ENCODE data around the gene TBRG1. TPM values are rescaled to one million over a fixed set of nuclear protein-coding genes. Genes with fewer than 3 reads are reported as not detected.

TBRG1 gene
- total and polyA plus RNA-seq, 2 of the 8 experiments (the other 6 are each of a cell fraction or from before 2014, with no cell fraction given) = 16.3 to 26.7 TPM

DNA sequence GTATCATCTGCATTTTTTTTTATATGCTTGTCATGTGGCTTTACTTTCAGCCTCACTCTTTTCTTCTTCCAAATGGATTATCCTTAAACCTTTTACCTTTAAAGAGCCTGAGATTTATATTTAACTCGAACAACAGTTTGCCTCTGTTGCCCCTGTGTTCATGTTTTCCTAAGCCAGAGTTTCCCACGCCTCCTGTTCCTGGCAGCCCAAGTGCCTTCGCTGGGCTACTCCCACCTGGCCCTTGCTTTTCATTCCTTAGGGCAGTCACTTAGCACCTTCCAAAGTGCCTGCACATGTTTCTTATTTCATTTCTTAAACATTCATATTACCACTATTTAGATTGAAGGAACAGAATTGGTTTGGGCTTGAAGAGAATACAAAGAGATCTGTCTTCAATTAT lies 13.3 kb downstream of the TBRG1 start:
- Histone ChIP-seq H3K4me3 (ENCODE audit: extremely low read depth in 1 of 4, insufficient read depth in 2 of 4, low read depth in 3 of 4, low read length in 4 of 4) (no peak overlapping the region), H4K91ac (replicated peaks; ENCODE audit: insufficient read length, low read length) (no peak overlapping the region), H3K36me3 (ENCODE audit: control insufficient read depth in 2 of 4, insufficient read depth in 4 of 4, low read length in 3 of 4) (peaks cover 4 to 41% (median 29%) of the 10 kb centered on the region in 4 experiments; a peak in 7 of 8 replicates)

More for the DNA sequence above, 13.3 kb downstream of the TBRG1 start:
- Histone ChIP-seq H4K8ac (ENCODE audit: extremely low read depth, insufficient read depth, low read length) (no peak overlapping the region), H3K14ac (ENCODE audit: insufficient read length) (no peak overlapping the region), H3K4me2 (ENCODE audit: insufficient read depth in 1 of 2, low read depth in 2 of 2, low read length in 2 of 2) (no peak overlapping the region), H2BK12ac (ENCODE audit: low read depth, low read length) (no peak overlapping the region), H3K9ac (replicated peaks in 1 of 4; ENCODE audit: extremely low read depth in 1 of 4, low read depth in 3 of 4, low read length in 3 of 4) (no peak overlapping the region), H4K5ac (ENCODE audit: insufficient read length, low read depth, low read length) (no peak overlapping the region), H3K23me2 (ENCODE audit: low read depth, low read length) (no peaks in the 10 kb centered on the region), H3K4me1 (replicated peaks in 1 of 4; ENCODE audit: control insufficient read depth in 3 of 4, insufficient read depth in 4 of 4, low read length in 3 of 4) (peaks cover 0 to 2% (median 0%) of the 10 kb centered on the region in 4 experiments; a peak in 1 of 7 replicates), H3K4ac (replicated peaks; ENCODE audit: insufficient read length, low read depth, low read length) (no peak overlapping the region), H3K56ac (replicated peaks; ENCODE audit: insufficient read length, low read depth, low read length) (no peak overlapping the region), H2AFZ (ENCODE audit: low read length) (no peak overlapping the region), H3K27me3 (replicated peaks in 1 of 4; ENCODE audit: control insufficient read depth in 3 of 4, extremely low read depth in 1 of 4, insufficient read depth in 3 of 4, low read length in 3 of 4) (no peaks in the 10 kb centered on the region), H3K79me1 (ENCODE audit: low read depth, low read length) (no peaks in the 10 kb centered on the region), H2BK15ac (ENCODE audit: low read length) (no peak overlapping the region), H3K9me3 (ENCODE audit: insufficient read depth in 2 of 2, low read depth in 1 of 2, low read length in 1 of 2) (no peaks in the 10 kb centered on the region), H3K79me2 (ENCODE audit: control insufficient read depth in 1 of 2, insufficient read depth in 2 of 2, low read length in 2 of 2) (no peaks in the 10 kb centered on the region), H3K18ac (ENCODE audit: extremely low read depth, low read length) (no peak overlapping the region), H2AK5ac (ENCODE audit: low read depth, low read length) (no peak overlapping the region), H3K23ac (ENCODE audit: insufficient read length) (no peak overlapping the region), H2BK20ac (ENCODE audit: low read length) (no peak overlapping the region), H3K27ac (ENCODE audit: low read depth, low read length) (no peak overlapping the region), H2BK5ac (ENCODE audit: low read depth, low read length) (no peak overlapping the region), H2BK120ac (replicated peaks; ENCODE audit: low read depth, low read length) (no peak overlapping the region), H4K20me1 (replicated peaks in 1 of 2; ENCODE audit: control insufficient read depth in 1 of 2, insufficient read depth in 2 of 2, low read length in 2 of 2) (no peaks in the 10 kb centered on the region)
- ChIA-PET CTCF (ENCODE audit: partially characterized antibody) (no interaction called here), POLR2A (ENCODE audit: partially characterized antibody) (no interaction called here)
- TF ChIP-seq FOSL1 (IDR thresholded peaks at IDR 0.05; ENCODE audit: insufficient read depth, low read depth, low read length) (no peak), BRCA1 (IDR thresholded peaks at IDR 0.05; ENCODE audit: low read depth, low read length) (no peak), ZNF274 (IDR thresholded peaks at IDR 0.05; ENCODE audit: borderline replicate concordance, extremely low read depth, low read length) (no peak), YY1 (IDR thresholded peaks at IDR 0.05; ENCODE audit: low read depth, low read length) (no peak), ATF2 (IDR thresholded peaks at IDR 0.05; ENCODE audit: low read length) (no peak), BCL11A (IDR thresholded peaks at IDR 0.05; ENCODE audit: low read depth in 2 of 2, low read length in 2 of 2) (no peak), USF2 (IDR thresholded peaks at IDR 0.05; ENCODE audit: low read length) (no peak), EZH2 (IDR thresholded peaks at IDR 0.05; ENCODE audit: low read depth, low read length, severe bottlenecking) (no peak)
- FAIRE-seq (no peak), DNase-seq (ENCODE audit: low read depth in 1 of 2, low spot score in 2 of 2) (no peak)
- 93% methylated on average over 3 of the region's 3 CpGs; no CpG with 5 or more reads in 1 of the 2 experiments for WGBS, 2 experiments (ENCODE audit: extremely low coverage in 1 of 2, insufficient coverage in 1 of 2, insufficient read length in 1 of 2, insufficient replicate concordance in 2 of 2, low coverage in 1 of 2, low lambda C conversion rate in 2 of 2, missing lambda C conversion rate in 1 of 2)

Data from H1 (cell line).